MV-4-11 (cell line): ENCODE data around the gene CTAGE9.
"Not testable (repeated sequence)": the region's sequence is repeated elsewhere in the genome, so short reads cannot be mapped to it uniquely, and the experiment has no call there.

Source experiments
- DNase-seq: peaks from one replicate; lab custom pipeline; 2025; lab: John Stamatoyannopoulos, UW

CTAGE9 gene, protein sequence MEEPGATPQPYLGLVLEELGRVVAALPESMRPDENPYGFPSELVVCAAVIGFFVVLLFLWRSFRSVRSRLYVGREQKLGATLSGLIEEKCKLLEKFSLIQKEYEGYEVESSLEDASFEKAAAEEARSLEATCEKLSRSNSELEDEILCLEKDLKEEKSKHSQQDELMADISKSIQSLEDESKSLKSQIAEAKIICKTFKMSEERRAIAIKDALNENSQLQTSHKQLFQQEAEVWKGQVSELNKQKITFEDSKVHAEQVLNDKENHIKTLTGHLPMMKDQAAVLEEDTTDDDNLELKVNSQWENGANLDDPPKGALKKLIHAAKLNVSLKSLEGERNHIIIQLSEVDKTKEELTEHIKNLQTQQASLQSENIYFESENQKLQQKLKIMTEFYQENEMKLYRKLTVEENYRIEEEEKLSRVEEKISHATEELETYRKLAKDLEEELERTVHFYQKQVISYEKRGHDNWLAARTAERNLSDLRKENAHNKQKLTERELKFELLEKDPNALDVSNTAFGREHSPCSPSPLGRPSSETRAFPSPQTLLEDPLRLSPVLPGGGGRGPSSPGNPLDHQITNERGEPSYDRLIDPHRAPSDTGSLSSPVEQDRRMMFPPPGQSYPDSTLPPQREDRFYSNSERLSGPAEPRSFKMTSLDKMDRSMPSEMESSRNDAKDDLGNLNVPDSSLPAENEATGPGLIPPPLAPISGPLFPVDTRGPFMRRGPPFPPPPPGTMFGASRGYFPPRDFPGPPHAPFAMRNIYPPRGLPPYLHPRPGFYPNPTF

DNA sequence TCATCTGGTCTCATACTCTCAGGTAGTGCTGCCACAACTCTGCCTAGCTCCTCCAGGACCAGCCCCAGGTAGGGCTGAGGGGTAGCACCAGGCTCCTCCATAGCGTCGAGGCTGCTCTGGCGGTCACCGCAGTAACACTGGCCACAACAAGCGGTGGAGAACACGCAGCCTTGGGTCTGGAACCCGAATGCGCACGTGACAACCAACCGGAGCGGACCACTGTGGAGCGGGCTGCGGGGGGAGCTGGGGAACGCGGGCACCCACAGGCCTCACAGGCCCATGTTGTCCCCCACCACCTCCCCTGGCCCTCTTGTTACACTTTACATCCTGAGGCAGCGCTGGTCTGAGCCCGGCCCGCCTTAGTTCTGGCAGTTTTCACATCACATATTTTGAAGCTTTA lies at the start of gene CTAGE9:
TSS of gene CTAGE9 (minus strand) at position 101 of the 400 bp plus-strand sequence. CDS start at position 101, 0 bp downstream.
- DNase-seq = not testable (repeated sequence)

DNA sequence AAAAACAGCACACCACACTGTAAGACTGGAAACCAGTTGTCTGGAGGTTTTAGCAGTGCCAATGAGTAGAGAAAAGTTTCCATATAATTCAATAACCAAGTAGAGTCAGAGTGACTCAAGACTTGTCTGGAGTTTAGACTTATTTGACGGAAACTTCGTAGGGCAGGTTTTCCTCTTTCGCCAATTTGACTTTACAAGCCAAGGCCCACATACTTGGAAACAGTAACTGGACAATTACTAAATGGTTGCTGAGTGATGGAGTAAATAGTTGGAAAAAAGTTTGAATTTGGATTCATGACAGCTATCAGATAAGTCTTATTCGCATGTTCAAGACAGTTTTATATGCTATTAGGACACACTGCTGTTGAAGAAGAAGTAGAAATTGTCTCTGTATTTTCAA lies 48.1 kb upstream of the CTAGE9 start:
- no peak for DNase-seq

DNA sequence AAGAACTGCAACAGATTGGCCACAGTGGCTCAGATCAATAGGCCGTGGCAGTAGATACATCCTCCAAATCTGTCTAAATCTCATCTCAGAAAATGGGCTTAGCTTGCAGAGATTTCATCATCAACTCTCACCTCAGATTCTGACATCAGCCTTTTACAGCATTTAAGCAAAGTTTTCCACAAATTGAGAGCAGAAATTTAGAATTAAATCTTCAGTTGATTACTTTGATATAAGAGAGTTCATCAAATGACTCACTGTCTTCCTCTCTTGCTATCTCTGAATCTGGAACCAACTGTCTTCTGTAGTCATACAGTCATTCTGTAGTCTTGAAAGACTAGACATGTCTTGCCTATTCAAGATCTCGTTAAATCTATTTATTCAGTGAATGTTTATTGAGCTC lies 45.2 kb upstream of the CTAGE9 start:
- no peak for DNase-seq

DNA sequence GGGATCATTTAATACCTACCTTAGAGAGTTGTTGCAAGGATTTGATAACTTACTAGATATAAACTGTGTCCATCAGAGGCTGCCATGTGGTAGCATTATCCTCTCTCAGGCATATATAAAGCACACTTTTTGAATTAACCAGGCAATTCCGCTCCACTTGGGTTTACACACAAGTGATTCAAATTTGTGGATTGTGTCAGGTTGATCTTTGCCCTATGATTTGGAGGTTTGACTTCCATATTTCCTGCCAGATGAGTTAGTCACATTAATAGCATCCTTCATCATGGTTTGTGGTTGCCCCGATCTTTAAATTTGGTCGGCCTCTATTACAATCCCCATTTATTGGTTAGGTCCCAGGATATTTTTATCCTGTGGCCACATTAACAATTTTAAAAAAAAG lies 44.8 kb upstream of the CTAGE9 start:
- DNase-seq = no peak

DNA sequence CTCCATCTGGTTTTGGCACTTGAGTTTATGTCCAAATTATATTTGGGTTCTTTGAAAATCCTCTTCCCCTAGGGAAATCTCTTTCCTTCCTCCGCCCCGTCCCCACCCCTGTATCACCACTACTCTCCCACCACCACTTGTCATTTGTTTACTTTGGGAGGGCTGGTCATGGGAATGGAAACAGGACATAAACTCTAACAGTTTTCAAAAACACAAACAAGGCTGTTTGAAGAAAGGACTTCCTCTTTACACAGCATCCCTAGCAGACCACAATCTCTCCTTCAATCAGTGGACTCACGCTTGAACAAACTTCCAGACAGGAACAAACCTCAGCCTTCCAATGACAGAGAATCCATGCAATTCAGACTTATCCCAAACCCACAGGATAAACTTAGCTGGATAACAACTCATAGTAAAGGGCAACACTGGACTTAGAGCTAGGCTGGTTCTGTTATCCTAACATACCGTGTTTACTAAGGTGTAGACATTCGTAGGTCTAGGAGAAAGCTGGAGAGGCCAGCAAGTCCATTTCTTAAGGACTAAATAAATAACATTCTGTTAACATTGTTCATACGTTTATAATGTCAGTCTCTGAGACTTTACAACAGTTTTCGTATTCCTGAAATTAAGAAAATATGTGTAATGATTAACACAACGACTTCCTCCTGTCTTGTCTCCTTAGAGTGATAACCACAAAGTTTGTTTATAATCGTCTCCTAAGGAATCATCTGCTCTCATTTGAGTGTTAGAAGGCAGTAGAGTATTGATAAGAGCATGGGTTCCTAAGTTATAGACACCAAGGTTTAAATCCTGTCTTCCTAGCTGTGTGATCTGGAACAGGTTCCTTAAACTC lies 44.1 kb upstream of the CTAGE9 start:
- no peak for DNase-seq

DNA sequence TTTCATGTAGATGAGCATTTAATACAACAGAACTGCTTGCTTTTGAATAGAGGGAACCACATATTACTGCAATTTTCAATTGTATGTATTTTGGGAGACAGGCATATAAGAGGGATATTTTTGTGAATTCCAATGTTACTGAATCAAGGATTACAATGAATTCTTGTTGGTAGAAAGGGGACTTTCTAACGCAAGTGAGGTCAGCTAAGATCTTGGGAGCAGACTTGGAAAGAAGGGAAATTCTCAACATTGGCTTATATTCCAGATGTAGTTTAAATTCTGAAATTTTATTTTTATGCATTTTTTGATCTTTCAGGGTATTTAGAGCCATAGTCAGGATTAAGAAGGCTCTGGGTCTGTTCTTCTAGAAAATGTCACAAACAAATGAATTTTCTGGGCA lies 43.3 kb upstream of the CTAGE9 start:
- DNase-seq = no peak

DNA sequence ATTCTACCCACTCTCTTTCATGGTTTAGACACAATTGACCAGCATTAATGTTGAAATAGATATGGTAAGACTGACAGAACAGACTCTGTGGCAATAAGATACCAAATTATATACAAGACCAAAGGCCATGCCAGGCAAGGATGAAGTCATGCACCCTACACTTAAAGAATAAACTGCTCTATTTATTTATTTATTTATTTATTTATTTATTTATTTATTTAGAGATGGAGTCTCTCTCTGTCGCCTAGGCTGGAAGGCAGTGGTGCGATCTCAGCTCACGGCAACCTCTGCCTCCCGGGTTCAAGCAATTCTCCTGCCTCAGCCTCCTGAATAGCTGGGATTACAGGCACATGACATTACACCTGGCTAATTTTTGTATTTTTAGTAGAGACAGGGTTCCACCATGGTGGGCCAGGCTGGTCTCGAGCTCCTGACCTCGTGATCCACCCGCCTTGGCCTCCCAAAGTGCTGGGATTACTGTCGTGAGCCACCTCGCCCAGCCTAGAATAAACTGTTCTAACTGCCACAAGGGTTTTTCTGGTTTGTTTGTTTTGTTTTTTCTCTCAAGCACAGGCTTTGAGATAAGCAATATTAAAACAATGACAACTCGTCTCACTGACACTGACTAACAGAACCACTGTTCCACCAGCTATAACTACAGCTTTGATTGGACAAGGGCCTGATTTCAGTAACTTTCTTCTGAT lies 40.3 kb upstream of the CTAGE9 start:
- DNase-seq = not testable (repeated sequence)

DNA sequence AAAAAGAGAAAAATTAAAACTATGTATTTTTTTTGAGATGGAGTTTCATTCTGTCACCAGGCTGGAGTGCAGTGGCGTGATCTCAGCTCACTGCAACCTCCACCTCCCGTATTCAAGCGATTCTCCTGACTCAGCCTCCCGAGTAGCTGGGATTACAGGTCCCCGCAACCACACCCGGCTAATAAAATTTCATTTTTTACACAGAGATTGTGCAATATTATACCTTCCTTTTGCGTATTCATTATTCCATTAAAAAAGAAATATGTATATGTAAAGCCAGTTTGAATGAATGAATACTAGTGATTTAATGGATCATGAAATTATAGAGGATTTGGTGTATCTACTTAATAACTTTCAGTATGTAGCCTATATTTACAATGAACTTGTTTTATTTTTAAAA lies 38.2 kb upstream of the CTAGE9 start:
- no peak for DNase-seq

DNA sequence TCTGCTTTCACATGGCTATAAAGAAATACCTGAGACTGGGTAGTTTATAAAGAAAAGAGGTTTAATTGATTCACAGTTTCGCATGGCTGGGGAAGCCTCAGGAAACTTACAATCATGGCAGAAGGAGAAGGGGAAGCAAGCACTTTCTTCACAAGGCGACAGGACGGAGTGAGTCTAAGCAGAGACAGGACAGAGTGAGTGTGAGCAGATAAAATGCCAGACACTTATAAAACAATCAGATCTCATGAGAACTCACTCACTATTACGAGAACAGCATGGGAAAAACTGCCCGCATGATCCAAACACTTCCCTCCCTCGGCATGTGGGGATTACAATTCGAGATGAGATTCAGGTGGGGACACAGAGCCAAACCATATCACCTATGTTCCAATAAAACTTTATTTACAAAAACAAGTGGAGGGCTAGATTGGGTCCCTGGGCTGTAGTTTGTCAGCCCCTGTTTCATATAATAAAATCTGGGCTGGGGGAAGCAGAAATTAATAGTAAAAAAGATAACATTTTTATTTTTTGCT lies 37.1 kb upstream of the CTAGE9 start:
- no peak for DNase-seq

DNA sequence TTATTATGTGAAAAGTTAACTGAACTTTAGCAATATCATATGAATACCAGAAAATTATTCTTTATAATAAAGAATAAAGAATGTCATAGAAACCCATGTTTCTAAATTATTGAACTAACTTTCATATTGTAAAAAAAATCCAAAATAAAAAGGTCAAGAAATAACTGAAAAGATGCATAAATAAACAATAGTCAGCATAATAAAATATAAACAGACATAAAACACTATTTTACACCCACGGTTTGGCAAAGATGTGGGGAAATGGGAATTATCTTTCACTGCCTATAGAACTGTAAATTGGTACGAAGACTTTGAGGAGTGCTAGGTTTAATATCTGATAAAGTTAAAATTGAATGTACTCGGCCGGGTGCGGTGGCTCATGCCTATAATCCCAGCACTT lies 34.7 kb upstream of the CTAGE9 start:
- no peak for DNase-seq

DNA sequence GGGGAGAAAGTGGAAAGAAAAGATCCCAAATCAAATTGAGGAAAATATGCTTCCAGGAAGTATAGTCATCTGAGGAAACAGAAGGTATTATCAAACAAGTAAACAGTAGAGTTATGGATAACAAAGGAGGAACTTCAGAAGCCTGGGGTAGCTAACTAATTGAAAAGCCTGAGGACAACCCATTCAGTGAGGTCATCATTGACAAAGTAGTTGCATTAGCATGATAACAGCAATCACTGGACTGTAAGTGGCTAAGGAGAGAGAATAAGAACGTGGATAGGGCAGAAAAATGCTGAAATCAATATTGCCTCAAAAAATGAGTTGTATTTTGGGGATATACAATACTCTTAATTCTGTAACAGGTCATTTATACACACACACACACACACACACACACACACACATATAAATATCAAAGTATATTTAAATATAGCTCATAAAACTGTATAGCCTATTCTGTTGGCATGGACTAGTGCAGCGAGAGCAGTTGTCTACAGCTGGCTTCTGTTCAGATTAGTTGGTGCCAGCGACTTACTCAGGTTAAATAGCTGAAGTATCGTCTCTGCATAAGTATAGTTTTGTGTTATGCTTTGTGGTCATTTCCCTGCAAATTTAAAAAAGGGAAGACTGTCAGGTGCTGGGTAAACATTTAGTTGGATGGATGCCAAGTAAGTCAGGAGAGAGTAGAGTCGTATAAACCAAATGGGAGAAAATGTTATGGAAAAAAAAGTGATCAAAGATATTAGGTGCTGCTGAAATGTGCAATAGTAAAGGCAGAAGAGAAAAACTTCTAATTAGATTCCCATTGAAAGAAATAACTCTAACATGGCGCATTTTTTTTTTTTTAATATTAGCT lies 33.8 kb upstream of the CTAGE9 start:
- DNase-seq = no peak

DNA sequence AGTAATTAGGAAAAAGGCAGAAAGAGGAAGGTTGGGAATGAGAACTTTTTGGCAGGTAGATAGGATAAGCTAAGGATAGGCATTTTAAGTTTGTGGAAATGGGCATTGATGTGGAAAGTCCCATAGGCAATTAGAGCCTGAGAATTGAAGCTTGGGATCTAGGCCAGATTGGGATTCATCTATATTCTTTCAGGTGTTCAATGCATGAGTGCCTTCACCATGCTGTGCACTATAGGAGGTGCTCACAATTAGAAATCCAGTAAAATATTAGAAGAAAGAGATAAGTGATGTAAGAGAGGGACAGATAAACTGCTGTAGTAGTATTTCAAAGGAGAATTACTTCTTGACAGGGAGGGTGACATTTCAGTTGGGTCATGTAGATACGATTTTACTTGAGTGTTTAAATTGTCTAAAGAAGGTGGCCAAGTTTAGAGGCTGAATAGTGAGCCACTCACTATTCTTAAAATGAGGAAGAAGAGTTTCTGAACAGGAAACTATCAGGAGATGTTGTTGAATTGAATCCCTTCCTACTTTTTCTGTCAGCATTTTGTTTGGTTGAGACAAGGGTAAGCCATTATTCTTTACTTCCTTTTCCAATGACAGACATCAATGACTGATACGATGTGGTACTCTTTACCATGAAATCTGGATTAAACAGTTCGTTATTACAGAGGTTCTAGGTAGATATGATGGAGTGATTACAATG lies 31.0 kb upstream of the CTAGE9 start:
- peak; percentile 29 for DNase-seq

DNA sequence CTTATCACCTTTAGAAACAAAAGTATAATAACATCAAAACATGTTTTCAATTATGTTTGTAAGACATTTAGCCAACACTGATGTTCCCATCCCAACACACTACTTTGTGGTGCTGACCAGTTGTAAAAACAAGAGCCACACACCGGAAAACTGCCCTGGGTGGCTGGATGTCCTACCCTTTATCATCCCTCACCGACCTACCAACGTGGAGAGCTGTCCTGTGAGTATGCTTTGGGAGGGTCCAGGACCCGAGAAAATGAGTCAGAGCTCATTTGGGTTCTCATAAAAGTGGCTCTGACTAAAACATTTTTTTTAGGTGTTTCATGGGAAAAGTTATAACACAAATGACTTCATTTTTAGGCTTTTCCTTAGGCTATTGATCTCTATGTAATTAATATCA lies 29.3 kb upstream of the CTAGE9 start:
- no peak for DNase-seq

DNA sequence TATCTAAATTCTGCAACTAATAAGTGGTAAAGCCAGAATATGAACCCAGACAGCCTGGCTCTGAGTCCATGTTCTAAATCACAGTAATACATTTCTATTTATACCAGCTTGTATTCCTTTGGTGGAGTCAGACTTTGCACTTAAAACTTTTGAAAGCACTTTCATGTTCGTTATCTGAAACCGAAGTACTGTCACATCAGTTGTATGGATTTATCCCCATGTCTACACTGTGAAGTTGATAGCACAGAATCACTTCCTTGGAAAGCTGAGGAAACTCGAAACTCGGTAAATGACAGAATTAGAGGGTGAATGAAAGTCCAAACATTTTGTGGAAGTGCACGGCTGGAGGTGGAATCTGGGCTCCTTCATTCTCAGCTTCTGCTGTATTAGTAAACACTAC lies 28.3 kb upstream of the CTAGE9 start:
- no peak for DNase-seq

DNA sequence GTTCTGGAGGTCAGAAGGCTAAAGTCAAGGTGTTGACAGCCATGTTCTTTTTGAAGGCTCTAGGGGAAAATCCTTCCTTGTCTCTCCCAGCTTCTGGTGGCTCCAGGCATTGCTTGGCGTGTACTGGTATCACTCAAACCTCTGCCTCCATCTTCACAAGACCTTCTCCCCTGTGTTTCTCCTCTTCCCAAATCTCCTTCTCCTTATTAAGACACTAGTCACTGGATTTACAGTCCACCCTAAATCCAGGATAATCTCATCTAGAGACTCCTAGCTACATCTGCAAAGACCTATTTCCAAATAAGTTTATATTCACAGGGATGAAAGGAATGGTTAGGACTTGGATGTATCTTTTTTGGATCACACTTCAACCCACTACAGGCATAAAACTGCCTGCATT lies 26.0 kb upstream of the CTAGE9 start:
- no peak for DNase-seq

DNA sequence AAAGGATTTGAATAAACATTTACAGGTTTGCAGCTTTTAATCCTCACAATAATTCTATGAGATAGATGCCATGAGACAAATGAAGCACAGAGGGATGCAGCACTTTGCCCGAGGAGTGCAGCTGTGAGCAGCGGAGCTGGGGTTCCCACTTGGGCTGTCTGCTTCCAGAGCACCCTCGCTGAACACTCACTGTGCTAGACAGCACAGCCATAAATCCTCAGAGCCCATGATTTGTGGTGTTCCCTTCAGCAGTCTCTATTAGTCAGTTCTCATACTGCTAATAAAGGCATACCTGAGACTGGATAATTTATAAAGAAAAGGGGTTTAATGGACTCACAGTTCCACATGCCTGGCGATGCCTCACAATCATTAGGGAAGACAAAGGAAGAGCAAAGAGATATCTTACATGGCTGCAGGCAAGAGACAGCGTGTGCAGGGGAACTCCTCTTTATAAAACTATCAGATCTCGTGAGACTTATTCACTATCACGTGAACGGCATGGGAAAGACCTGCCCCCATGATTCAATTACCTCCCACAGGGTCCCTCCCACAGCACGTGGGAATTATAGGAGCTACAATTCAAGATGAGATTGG lies 25.3 kb upstream of the CTAGE9 start:
- DNase-seq = no peak

DNA sequence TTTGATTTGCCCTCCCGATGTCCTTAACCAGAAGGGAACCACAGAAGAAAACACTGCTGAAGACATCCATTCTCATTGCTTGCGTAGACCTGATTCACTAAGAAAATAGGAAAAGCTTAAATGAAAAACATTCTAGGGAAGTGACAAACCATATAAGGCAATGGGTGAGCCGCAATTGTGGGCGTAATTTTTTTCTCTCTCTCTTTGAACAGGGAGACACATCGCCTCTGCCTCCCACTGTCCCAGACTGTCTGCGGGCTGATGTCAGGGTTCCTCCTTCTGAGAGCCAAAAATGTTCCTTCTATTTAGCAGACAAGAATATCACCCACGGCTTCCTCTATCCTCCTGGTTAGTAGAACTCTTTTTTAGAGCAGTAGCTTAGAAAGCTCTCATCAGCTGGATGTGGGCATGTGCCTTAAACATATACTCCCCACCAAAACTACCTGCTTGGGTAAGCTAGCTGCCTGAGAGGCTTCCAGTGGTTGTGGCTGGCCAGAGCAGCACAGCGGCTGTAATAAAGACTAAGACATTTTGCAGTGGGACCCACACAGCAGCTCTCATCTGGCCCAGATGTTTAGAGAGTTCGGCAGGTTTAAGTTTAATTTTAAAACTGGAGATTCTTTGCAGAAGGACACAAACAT lies 22.7 kb upstream of the CTAGE9 start:
- DNase-seq = peak; percentile 52

DNA sequence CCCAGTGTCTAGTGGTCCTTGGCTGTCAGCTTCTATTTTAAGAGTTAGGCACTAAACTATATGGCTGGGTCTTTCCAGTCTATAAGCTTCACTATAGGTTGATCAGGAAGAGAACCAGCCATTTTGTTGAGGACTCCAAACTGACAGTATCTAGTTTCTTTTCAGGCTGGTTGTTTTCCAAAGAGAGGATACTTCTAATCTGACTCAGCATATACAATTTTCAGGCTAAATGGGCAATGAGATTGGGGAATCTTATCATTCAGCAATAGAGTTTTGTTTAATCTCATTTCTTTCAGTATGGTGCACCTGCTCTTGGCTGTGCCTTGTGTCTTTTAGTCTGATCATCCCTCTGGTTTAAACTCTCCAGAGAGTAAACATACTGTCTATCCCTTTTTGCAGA lies 20.4 kb upstream of the CTAGE9 start:
- DNase-seq = no peak

DNA sequence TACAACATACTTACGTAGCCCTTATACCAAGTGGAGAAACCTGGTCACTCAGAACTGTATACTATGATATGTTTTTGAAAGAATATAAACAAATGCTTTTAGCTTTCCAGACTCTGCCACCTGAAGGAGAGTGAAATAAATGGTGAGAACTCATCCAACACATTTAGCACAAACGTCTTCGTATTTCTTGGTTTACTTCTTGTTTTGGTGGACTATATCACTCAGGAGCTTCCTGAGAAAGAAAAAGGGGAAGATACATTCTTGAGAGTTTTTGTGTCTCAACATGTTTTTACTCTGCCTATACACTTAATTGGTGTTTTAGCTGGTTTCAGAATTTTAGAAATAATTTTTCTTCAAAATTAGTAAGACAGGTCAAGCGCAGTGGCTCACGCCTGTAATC lies 19.4 kb upstream of the CTAGE9 start:
- DNase-seq = peak; percentile 64
